HepG2 (cell line): ENCODE results near the gene OSBPL10. TPM values are rescaled to one million over a fixed set of nuclear protein-coding genes. Genes with fewer than 3 reads are reported as not detected.

Experiments used
- ARID3A ChIP-seq: IDR thresholded peaks from 2 replicates; pipeline ENCODE4 v1.6.1; 2012; ENCODE audit warnings: low read depth, low read length, improper control_type of control experiment
- ATF7 ChIP-seq, 2 experiments: fragments of 450-650 bp in 1 of 2; sonication (generic) in 1 of 2; formaldehyde crosslinking in 1 of 2; IDR thresholded peaks; 2 replicates each; pipeline versions ENCODE4 v1.4.0 to v1.6.1; 2016 to 2020; ENCODE audit warnings: antibody characterized with exemption in 1 of 2, mild to moderate bottlenecking in 1 of 2, missing genetic modification reagents in 1 of 2
- CENPBD1 ChIP-seq: sonication (generic); formaldehyde crosslinking; IDR thresholded peaks from 2 replicates; pipeline ENCODE4 v1.8.0; 2022; ENCODE audit warnings: missing genetic modification reagents, low read depth, mild to moderate bottlenecking, borderline replicate concordance
- CSRNP2 ChIP-seq: sonication (generic); formaldehyde crosslinking; conservative IDR thresholded peaks from 2 replicates; pipeline ENCODE4 v1.8.0; 2022; ENCODE audit warnings: low read depth, missing genetic modification reagents
- NR2F6 ChIP-seq, 2 experiments: IDR thresholded peaks; 2 replicates each; pipeline ENCODE4 v1.6.1; 2016; ENCODE audit warnings: antibody characterized with exemption in 1 of 2, mild to moderate bottlenecking in 1 of 2
- RBAK ChIP-seq: sonication (generic); formaldehyde crosslinking; IDR thresholded peaks from 2 replicates; pipeline ENCODE4 v1.5.1; 2020; ENCODE audit warnings: mild to moderate bottlenecking, missing genetic modification reagents
- RFX3 ChIP-seq: IDR thresholded peaks from 2 replicates; pipeline ENCODE4 v1.6.1; 2016; ENCODE audit warnings: missing biosample characterization, missing genetic modification reagents
- SALL2 ChIP-seq: sonication (generic); formaldehyde crosslinking; IDR thresholded peaks from 2 replicates; pipeline ENCODE4 v1.8.1; 2023; ENCODE audit warnings: mild to moderate bottlenecking, missing genetic modification reagents, inconsistent platforms
- TFDP1 ChIP-seq: IDR thresholded peaks from 2 replicates; pipeline ENCODE4 v1.6.1; 2016; ENCODE audit warnings: missing compliant biosample characterization, missing genetic modification reagents, borderline replicate concordance
- THYN1 ChIP-seq: sonication (generic); formaldehyde crosslinking; IDR thresholded peaks from 2 replicates; pipeline ENCODE4 v1.8.1; 2023; ENCODE audit warnings: low read depth, mild to moderate bottlenecking, moderate library complexity, missing genetic modification reagents, borderline replicate concordance
- TOPORS ChIP-seq: sonication (generic); formaldehyde crosslinking; IDR thresholded peaks from 2 replicates; pipeline ENCODE4 v1.8.0; 2023; ENCODE audit warnings: mild to moderate bottlenecking, missing genetic modification reagents
- ZBTB37 ChIP-seq: sonication (generic); formaldehyde crosslinking; IDR thresholded peaks from 2 replicates; pipeline ENCODE4 v1.4.0; 2020; ENCODE audit warnings: mild to moderate bottlenecking, missing genetic modification reagents
- ZNF337 ChIP-seq: sonication (generic); formaldehyde crosslinking; IDR thresholded peaks from 2 replicates; pipeline ENCODE4 v1.5.1; 2020; ENCODE audit warnings: missing genetic modification reagents, low read depth, mild to moderate bottlenecking, borderline replicate concordance
- ZNF367 ChIP-seq: sonication (generic); formaldehyde crosslinking; IDR thresholded peaks from 2 replicates; pipeline ENCODE4 v1.4.0; 2020; ENCODE audit warnings: missing genetic modification reagents, borderline replicate concordance
- ZNF530 ChIP-seq: sonication (generic); formaldehyde crosslinking; IDR thresholded peaks from 2 replicates; pipeline ENCODE4 v1.5.0; 2020; ENCODE audit warnings: low read depth, mild to moderate bottlenecking, missing genetic modification reagents
- ZNF687 ChIP-seq: sonication (generic); formaldehyde crosslinking; IDR thresholded peaks from 2 replicates; pipeline ENCODE4 v1.5.1; 2020; ENCODE audit warnings: mild to moderate bottlenecking, missing genetic modification reagents, moderate library complexity
- polyA plus RNA-seq, 8 experiments: library from polyadenylated mRNA; depleted of rRNA in 3 of 8; stranded (reverse) in 7 of 8; unstranded in 1 of 8; fragments of >200 nt; fragmentation: Illumina TruSeq in 4 of 8; extraction: Trizol in 4 of 8; gene quantifications; 2 replicates each; pipeline versions ENCODE4 v1.2.1 to v1.2.3, GENCODE V29; 2011 to 2016; ENCODE audit warnings: low read depth in 4 of 8, missing spikeins in 1 of 8, mixed read lengths in 1 of 8; ENCODE audit not compliant: insufficient read depth in 1 of 8
- total RNA-seq, 5 experiments: library from RNA; depleted of rRNA; stranded (reverse); fragments of >200 nt; fragmentation: Illumina TruSeq; extraction: Trizol; gene quantifications; 2 replicates each; pipeline ENCODE4 v1.2.3, GENCODE V29; 2016; ENCODE audit warnings: low read depth in 1 of 5

Gene OSBPL10
- total and polyA plus RNA-seq, 2 of the 13 experiments (the other 11 are each of a cell fraction or from before 2014, with no cell fraction given): 10.3 to 28.6 TPM

GRCh38 chr3:31680072-31680870, 300.8 kb downstream of the OSBPL10 start (continued):
- TF ChIP-seq ATF7 (IDR thresholded peaks at IDR 0.05) (no peak), ATF7 (CRISPR knock-in tag; IDR thresholded peaks at IDR 0.05) (no peak), TFDP1 (no peak), ZBTB37 (CRISPR knock-in tag) (no peak), ZNF337 (CRISPR knock-in tag) (no peak), ZNF367 (CRISPR knock-in tag) (no peak), THYN1 (CRISPR knock-in tag) (no peak), ZNF530 (CRISPR knock-in tag) (no peak), RBAK (no peak), NR2F6 (IDR thresholded peaks at IDR 0.05) (peak; percentile 63), NR2F6 (CRISPR knock-in tag; IDR thresholded peaks at IDR 0.05) (peak; percentile 75), ZNF687 (CRISPR knock-in tag) (peak; percentile 37), TOPORS (CRISPR knock-in tag) (no peak), ARID3A (no peak), CENPBD1 (no peak), RFX3 (CRISPR knock-in tag) (no peak), CSRNP2 (CRISPR knock-in tag) (no peak), SALL2 (CRISPR knock-in tag) (no peak)
